Mucosa of stomach (tissue), 1 donor: ENCODE data around the gene GRPR.

Experiments used
- H3K27me3 ChIP-seq: one replicate; pipeline ENCODE4 v1.7.0; 2013; ENCODE audit warnings: mild to moderate bottlenecking, low read length; ENCODE audit not compliant: control insufficient read depth, insufficient read depth
- H3K36me3 ChIP-seq: one replicate; pipeline ENCODE4 v1.7.0; 2013; ENCODE audit warnings: low read length; ENCODE audit not compliant: control insufficient read depth, insufficient read depth
- H3K4me1 ChIP-seq: one replicate; pipeline ENCODE4 v1.7.0; 2013; ENCODE audit warnings: mild to moderate bottlenecking, low read length; ENCODE audit not compliant: control insufficient read depth, insufficient read depth
- H3K4me3 ChIP-seq: one replicate; pipeline ENCODE4 v1.7.0; 2013; ENCODE audit warnings: low read length
- H3K9ac ChIP-seq: one replicate; pipeline ENCODE4 v1.7.0; 2013; ENCODE audit warnings: mild to moderate bottlenecking, low read length, moderate library complexity
- H3K9me3 ChIP-seq: one replicate; pipeline ENCODE4 v1.7.0; 2013; ENCODE audit warnings: mild to moderate bottlenecking, low read length, moderate library complexity; ENCODE audit not compliant: control insufficient read depth
- donor health status: Pancreatic carcinoma.

GRPR gene

GRCh38 chrX:16188687-16189086 is 65.3 kb downstream of the GRPR start:
- no peaks in the 10 kb centered on the region for H3K4me1 ChIP-seq
- H3K9me3 ChIP-seq = no peaks in the 10 kb centered on the region
- H3K9ac ChIP-seq = no peak overlapping the region
- no peaks in the 10 kb centered on the region for H3K36me3 ChIP-seq
- no peaks in the 10 kb centered on the region for H3K27me3 ChIP-seq
- no peak overlapping the region for H3K4me3 ChIP-seq

- Histone ChIP-seq H3K4me3 (no peak overlapping the region), H3K27me3 (no peaks in the 10 kb centered on the region), H3K4me1 (no peaks in the 10 kb centered on the region), H3K36me3 (no peaks in the 10 kb centered on the region), H3K9ac (no peak overlapping the region), H3K9me3 (no peaks in the 10 kb centered on the region)
Observed at GRCh38 chrX:16191605-16192004, 68.2 kb downstream of the GRPR start.

GRCh38 chrX:16196829-16197228 is 73.5 kb downstream of the GRPR start:
- H3K27me3 ChIP-seq = no peaks in the 10 kb centered on the region
- no peaks in the 10 kb centered on the region for H3K36me3 ChIP-seq
- no peak overlapping the region for H3K4me3 ChIP-seq
- no peaks in the 10 kb centered on the region for H3K9me3 ChIP-seq
- no peaks in the 10 kb centered on the region for H3K4me1 ChIP-seq
- H3K9ac ChIP-seq = no peak overlapping the region

GRCh38 chrX:16199343-16199742 is 76.0 kb downstream of the GRPR start:
- no peaks in the 10 kb centered on the region for H3K36me3 ChIP-seq
- H3K27me3 ChIP-seq = no peaks in the 10 kb centered on the region
- no peaks in the 10 kb centered on the region for H3K9me3 ChIP-seq
- no peak overlapping the region for H3K4me3 ChIP-seq
- no peaks in the 10 kb centered on the region for H3K4me1 ChIP-seq
- no peak overlapping the region for H3K9ac ChIP-seq

GRCh38 chrX:16202943-16203342 is 79.6 kb downstream of the GRPR start:
- Histone ChIP-seq H3K4me3 (no peak overlapping the region), H3K27me3 (no peaks in the 10 kb centered on the region), H3K36me3 (no peaks in the 10 kb centered on the region), H3K4me1 (no peaks in the 10 kb centered on the region), H3K9me3 (no peaks in the 10 kb centered on the region), H3K9ac (no peak overlapping the region)
